Transverse colon (tissue), 4 donors: ENCODE measurements around the gene SRGAP1.

Source experiments
- EP300 ChIP-seq: sonication (generic); formaldehyde crosslinking; IDR thresholded peaks from one replicate; pipeline ENCODE4 v1.6.1; 2017; ENCODE audit warnings: antibody characterized with exemption, low read depth
- POLR2AphosphoS5 ChIP-seq, 3 donors: sonication (generic); formaldehyde crosslinking; IDR thresholded peaks; one replicate each; pipeline ENCODE4 v1.6.1; 2016; ENCODE audit warnings: antibody characterized with exemption in 3 of 3
- TF ChIP-seq, protein P1 (sequence below), 5 experiments: fragments of 200-600 bp in 3 of 5; fragments of 450-650 bp in 2 of 5; sonication (generic) in 3 of 5; IDR thresholded peaks; 1 replicate in 2 of 5; 2 replicates in 3 of 5; pipeline ENCODE4 v1.5.1; 2016 to 2017; ENCODE audit warnings: antibody characterized with exemption in 5 of 5, inconsistent platforms in 3 of 5, mild to moderate bottlenecking in 2 of 5, moderate library complexity in 1 of 5

DNA sequence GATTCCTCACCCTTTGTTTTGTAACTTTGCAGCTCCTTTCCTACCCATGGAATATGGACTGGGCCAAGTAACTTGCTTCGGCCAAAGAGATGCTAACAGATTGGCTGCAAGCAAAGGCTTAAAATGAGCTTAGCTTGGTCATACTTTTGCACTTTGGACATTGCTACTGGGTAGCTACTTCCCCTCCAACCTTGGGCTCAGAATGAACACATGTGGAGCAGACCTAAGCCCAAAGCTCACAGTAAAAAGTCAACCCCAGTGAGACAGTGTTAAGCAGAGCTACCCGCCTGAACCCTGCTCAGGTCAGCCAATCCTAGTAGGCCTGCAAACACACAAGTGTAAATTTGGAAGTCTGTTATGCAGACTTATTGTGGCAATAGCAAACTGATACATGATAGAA, 363.0 kb downstream of the SRGAP1 start:
- TF ChIP-seq POLR2AphosphoS5 (IDR thresholded peaks at IDR 0.05) (no peak), EP300 (no peak)
- TF ChIP-seq, protein P1, sequence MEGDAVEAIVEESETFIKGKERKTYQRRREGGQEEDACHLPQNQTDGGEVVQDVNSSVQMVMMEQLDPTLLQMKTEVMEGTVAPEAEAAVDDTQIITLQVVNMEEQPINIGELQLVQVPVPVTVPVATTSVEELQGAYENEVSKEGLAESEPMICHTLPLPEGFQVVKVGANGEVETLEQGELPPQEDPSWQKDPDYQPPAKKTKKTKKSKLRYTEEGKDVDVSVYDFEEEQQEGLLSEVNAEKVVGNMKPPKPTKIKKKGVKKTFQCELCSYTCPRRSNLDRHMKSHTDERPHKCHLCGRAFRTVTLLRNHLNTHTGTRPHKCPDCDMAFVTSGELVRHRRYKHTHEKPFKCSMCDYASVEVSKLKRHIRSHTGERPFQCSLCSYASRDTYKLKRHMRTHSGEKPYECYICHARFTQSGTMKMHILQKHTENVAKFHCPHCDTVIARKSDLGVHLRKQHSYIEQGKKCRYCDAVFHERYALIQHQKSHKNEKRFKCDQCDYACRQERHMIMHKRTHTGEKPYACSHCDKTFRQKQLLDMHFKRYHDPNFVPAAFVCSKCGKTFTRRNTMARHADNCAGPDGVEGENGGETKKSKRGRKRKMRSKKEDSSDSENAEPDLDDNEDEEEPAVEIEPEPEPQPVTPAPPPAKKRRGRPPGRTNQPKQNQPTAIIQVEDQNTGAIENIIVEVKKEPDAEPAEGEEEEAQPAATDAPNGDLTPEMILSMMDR (IDR thresholded peaks at IDR 0.05) = no peak
